Stimulated activated CD8-positive, alpha-beta memory T cell treated with anti-CD3 and anti-CD28 coated beads, Interleukin-7, amount 100 ng/mL, for 24 hours (primary cell): ENCODE measurements around the gene HPS5.
"Not testable (repeated sequence)": the region's sequence is repeated elsewhere in the genome, so short reads cannot be mapped to it uniquely, and the experiment has no call there.

Experiments used
- DNase-seq: peaks from one replicate; pipeline ENCODE4 v3.0.0-alpha.2; 2020; ENCODE audit warnings: low read depth

Gene HPS5

GRCh38 chr11:18321969-18322711 lies at the start of gene HPS5, which contains the start of gene GTF2H1:
TSS of gene HPS5 (minus strand) at chr11:18322140. CDS start at chr11:18317858, 4,282 bp downstream.
TSS of gene GTF2H1 (plus strand) at chr11:18322567. CDS start at chr11:18333075, 10,508 bp downstream.
- peak; percentile 91 for DNase-seq

DNA sequence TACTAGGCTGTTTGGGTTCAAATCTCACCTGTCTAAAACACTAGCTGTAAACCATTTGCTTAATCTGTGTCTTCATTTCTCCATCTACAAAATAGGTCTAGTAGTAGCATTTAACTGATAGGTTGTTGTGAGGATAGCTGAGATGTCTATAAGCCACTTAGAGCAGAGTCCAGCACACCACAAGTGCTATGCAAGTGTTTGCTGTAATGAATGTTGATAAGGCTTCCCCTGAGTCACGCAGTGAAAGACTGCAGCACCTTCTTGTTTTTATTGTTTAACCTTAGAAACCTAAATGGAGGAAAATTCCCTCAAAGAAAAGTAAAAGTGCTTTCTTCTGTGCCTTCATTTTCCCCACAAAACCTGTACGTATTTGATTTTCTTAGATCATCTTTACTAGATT lies 49.3 kb upstream of the HPS5 start:
- DNase-seq, result no peak

GRCh38 chr11:18369398-18369797 lies 47.5 kb upstream of the HPS5 start:
- no peak for DNase-seq

DNA sequence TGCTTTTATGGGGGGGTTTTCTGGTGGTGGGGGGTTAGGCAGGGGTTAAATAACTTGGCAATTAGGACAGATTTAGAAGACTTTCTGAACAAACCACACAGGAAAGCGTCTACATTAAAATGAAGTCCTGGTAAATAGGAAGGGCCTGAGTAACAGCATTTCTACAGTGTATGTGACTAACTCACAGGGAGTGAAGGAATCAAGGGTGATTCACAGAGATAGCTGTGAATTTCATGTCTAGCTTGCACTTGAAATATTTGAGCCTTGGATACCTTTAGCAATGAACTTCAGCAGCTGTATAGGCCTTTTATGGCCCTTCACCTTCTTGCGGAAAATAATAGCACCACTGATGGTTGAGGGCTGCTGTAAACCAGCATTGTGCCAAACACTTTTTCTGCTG lies 46.3 kb upstream of the HPS5 start:
- no peak for DNase-seq

- DNase-seq, result no peak
These were observed 45.5 kb upstream of the HPS5 start for GRCh38 chr11:18367431-18367830.

DNA sequence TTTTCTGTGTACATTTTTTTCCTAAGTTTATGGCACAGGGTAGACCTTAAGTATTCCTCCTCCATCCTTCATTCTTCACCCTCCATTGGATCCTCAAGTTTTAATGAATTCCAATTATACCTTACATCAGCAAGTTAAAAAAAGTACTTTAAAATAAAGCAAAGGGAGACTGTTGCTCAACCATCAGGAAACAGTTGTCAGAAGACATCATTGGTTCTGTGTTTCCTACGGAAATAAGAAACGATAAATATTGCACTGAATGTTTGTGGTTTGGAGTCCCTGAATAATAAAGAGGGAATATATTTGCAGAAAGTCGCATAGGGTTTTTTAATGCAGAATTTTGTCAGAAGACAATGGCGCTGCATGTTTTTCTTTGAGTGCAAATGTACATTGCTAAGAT lies 44.3 kb upstream of the HPS5 start:
- DNase-seq, result no peak

DNA sequence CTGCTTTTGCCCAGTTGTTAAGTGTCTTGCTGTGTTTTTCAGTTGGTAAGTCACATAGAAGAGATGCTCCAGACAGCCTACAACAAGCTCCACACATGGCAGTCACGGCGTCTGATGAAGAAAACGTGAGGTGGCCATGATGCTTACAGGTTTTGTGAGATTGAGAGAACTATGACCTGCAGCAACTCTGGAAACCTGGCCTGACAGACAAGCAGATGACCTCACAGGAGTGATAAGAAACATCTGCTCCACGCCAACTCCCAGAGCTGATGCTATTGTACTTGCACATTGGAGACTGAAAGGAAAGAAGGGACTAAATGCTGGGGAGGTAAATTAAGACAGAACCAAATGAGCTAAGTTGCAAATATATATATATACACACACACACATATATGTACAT lies 43.8 kb upstream of the HPS5 start:
- no peak for DNase-seq

DNA sequence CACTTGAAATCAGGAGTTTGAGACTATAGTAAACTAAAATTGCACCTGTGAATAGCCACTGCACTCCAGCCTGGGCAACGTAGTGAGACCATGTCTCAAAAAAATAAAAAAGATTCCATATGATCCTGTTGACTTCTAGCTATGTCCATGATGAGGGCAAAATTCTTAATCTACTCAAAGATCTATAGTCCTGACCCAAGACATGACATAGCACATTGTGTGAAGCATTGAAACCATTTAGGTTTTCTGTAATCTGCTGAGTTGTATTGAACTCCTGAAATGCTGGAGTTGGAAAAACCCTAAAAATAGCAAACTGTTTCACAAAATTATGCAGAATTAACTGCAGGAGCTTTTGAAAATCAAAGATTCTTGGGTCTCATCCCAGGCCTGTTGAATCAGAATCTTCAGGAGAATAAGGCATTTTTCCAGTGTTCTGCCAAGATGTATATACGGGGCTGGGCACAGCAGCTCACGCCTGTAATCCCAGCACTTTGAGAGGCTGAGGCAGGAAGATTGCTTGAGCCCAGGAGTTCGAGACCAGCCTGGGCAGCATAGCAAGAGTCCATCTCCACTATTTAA lies 42.6 kb upstream of the HPS5 start:
- no peak for DNase-seq

GRCh38 chr11:18361154-18361553 lies 39.2 kb upstream of the HPS5 start:
- no peak for DNase-seq

GRCh38 chr11:18358646-18359045 lies 36.7 kb upstream of the HPS5 start:
- DNase-seq, result no peak

DNA sequence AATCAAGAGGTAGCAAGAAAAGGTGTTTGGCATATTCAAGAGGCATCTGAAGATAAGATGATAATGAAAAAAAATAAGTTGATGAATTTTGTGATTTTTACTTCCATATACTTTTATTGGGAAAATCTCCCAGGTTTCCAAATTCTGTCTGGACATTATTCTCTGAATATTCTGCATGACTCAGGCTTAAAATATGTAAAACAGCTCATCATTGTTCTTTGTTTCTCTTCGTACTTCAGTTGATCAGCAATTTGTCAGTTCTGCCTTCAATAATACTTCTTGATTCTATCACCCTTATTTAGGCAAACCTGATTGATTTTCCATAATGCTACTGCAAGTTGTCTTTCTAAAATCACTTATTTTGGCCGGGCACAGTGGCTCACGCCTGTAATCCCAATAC lies 30.6 kb upstream of the HPS5 start:
- DNase-seq, result no peak

DNA sequence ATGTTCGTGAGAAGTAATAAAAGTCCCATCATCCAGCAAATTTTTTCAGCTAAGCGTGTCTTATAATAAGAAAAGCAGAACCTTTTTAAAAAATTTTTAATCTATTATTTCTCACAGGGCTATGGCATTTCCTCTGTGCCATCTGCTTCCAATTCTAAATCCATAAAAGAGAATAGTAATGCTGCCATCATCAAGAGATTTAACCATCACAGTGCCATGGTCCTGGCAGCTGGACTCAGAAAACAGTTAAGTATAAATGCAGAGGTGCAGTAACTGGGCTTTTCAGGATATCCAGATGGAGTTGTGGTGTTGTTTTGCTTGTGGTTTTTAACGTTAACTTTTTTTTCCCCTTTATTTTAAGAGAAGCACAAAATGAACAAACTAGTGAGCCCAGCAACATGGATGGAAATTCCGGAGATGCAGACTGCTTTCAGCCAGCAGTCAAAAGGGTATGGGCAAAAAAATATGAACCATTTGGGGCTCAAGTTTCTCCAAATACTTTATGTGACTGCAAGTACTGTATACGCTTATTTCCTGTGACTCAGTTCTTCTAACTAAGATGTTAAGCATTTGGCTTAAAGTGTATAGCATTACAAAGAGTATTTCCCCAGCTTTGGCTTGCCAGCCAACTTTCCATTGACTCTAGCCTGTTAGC lies 25.7 kb upstream of the HPS5 start:
- DNase-seq, result no peak

- DNase-seq, result no peak
These were observed 11.0 kb upstream of the HPS5 start for GRCh38 chr11:18332891-18333290.

DNA sequence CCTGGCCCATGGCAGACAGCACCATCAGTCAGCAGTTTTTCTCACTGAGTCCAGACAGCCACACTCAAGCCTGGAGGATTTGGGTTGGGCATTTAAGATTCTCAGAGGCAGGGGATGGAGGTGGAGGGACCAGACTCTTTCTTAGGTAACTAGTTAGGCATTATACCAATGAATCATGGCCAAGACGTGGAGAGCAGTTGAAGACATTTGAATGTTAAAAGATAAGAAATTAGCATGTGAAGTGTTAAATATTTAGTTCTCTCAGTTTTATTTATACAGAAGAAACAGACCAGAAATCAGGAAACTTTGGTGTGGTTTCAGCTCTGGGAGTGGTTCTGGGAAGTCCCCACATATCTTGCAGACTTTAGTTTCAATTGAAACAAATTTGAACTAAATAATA lies 10.4 kb upstream of the HPS5 start:
- no peak for DNase-seq

DNA sequence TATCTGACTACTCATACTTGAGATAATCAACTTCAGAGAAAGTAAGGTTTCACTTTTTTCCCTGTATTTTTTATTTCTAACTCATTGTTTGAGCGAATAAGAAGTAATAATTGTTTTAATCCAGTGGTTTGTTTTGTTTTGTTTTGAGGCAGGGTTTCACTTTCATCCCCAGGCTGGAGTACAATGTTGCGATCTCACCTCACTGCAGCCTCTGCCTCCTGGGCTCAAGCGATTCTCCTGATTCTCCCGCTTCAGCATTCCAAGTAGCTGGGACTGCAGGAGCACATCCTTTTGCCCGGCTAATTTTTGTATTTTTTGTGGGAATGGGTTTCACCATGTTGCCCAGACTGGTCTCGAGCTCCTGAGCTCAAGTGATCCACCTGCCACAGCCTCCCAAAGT lies 9.0 kb upstream of the HPS5 start:
- no peak for DNase-seq

GRCh38 chr11:18329196-18329870 lies 7.4 kb upstream of the HPS5 start:
- no peak for DNase-seq

DNA sequence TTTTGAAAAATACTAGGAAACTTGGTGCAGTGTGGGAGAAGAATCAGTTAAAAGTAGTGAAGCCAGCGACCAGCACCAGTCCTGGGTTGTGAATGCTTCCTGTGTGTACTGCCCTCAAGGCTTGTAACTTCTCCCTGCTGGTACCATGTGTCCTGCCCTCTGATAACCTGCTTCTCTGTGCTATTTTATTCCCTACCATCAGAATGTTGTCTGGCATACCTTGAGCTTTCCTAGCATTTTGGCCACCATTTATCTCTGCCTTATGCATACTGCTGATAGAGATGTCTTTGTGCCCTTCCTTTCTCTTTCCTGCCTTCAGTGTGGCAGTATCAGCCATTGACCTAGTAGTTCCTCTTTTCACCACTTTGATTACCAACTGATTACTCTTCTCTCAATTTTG lies 2.4 kb upstream of the HPS5 start:
- no peak for DNase-seq

DNA sequence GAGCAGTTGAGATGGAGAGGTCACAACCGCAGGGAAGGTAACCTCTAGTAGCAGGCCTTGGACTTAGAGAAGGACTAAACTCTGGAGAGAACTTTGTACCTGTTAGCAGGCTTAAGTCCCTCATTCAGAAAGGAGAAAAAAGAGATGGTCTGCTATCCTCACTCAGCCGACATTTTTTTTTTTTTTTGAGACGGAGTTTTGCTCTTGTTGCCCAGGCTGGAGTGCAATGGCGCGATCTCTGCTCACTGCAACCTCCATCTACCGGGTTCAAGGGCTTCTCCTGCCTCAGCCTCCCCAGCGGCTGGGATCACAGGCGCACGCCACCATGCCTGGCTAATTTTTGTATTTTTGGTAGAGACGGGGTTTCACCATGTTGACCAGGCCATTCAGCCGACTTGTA lies 1.9 kb upstream of the HPS5 start:
- not testable (repeated sequence) for DNase-seq

DNA sequence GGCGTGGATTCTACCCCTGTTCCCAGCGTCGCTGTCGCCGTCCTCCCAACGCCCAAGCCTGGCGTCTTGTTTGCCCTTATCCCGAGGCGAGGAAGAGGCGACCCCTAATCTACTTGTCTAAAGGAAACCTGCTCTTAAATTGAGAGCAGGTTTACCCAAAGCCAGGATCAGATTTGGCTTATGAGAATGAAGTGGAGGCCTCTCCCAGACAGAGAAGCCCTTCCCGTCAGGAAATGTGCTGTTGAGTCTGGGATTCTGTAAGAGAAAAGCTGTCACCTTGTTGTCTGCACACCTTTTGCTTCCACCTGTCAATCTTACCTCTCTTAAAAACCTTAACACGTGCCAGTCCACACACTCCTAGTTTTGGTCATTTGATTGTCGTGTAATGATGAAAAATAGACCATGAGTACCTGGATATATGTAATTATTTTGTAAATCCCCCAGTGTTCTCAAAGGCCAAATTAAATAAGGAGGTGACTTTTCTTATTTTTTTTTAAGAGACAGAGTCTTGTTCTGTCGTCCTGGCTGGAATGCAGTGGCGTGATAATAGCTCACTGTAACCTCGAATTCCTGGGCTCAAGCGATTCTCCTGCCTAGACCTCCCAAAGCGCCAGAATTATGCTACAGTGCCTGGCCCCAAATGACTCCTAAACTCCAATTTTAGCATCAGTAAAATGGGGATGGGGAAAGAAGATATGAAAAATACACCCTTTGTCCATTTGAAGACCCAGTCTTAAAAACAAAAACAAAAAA lies 1.1 kb upstream of the HPS5 start:
- DNase-seq, result no peak

- DNase-seq, result no peak
These were observed 367 bp downstream of the HPS5 start for GRCh38 chr11:18321578-18321968.

GRCh38 chr11:18320617-18321016 lies 1.3 kb downstream of the HPS5 start:
- DNase-seq, result no peak

DNA sequence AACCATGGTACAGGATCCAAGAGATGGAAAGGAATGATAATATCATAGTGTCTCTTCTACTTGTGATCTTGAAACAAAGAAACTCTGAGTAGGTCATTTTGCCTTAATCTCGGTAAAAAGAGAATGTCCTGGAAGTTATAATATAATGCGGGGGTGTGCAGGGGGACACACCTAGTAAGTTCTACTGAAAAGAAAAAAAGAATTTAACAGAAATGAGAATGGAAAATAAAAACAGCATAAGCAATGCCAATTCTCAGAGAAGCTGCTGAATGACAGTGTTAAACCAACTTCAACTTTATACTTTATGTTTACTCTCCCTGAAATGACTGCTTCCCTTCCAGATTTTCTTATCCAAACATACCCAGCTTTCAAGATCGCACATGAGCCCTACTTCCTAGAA lies 2.0 kb downstream of the HPS5 start:
- no peak for DNase-seq
